ENCODE measurements around the gene VAV2.

GRCh38 chr9:133852431-133852830 lies 139.7 kb downstream of the VAV2 start:
- no peak for TF ChIP-seq CTCF (IDR thresholded peaks at IDR 0.05)
- no peak for TF ChIP-seq ZFX (IDR thresholded peaks at IDR 0.05; ENCODE audit: borderline replicate concordance)
